ENCODE data around the gene PLIN5.

The PLIN5 gene, protein sequence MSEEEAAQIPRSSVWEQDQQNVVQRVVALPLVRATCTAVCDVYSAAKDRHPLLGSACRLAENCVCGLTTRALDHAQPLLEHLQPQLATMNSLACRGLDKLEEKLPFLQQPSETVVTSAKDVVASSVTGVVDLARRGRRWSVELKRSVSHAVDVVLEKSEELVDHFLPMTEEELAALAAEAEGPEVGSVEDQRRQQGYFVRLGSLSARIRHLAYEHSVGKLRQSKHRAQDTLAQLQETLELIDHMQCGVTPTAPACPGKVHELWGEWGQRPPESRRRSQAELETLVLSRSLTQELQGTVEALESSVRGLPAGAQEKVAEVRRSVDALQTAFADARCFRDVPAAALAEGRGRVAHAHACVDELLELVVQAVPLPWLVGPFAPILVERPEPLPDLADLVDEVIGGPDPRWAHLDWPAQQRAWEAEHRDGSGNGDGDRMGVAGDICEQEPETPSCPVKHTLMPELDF

DNA sequence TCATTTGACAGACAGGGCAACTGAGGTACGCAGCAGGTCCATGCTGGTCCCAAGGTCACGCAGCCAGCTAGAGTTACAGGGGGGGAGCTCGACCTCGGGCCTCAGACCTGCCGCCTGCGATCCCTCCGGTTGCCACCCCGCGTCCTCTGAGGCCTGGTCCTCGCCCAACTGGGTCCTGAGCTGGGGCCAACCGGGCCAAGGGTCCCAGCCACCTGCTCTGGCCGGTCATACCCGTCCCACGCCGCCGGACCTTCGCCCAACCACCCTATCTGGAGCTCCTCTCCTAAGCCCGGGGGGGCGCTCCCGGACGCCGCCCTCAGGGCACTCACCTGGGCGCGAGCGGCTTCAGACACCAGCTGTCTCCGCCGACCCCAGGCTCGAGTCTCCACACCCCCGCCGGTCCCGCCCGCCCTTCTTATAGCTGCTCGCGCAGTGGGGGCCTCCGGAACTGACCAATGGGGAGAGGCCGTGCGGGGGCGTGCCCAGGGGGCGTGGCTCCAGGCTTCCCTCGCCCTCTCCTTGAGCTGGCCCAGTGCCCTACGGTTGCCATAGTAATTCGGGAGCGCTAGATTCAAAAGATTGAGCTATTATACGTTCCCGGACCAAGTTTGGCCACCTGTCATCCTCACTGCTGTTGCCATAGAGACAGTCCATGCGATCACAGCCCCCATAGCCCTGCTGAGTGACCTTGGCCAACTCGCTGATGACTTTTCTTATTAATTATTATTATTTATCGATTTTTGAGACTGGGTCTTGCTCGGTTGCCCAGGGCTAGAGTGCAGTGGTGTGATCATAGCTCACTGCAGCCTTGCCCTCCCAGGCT lies at the start of gene PLIN5:
Gene PLIN5, minus strand, starts transcription at position 389 of the 823 bp plus-strand sequence. CDS start 1,150 bp downstream, outside the sequence.
- no peak for DNase-seq (ENCODE audit: low read depth in 3 of 3)

DNA sequence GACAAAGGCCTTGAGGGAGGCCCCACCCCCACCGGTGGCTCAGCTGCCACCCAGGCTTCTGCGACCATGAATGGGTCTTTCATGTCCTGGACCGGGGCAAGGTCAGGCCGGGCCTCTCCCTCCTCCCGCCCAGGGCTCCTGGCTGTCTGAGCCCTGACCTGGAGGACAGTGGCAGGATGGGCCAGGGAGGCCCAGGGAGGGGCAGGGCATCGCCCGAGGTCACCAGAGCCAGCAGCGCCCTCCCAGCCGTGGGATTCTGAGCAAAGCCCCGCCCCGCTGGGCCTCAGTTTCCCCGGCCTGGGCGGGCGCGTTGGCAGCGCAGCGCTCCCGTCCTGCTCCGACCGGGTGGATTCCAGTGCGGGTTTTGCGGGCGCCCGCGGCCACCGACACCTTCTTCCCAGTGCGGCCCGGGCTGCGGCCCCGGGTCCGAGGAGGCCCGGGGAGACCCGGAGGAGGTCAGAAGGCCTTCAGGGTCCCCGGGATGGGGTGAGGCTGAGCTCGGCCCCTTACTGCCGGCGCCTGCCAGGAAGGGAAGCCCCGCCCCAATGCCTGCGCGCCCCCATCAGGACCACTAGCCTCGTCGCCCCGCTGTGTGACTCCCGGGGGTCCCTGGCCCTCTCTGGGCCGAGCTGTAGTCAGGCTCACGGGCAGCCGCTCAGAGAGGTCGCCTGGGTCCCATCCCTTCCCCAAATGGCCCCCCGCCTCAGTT lies 49.1 kb upstream of the PLIN5 start:
- DNase-seq (ENCODE audit: low read depth in 3 of 3), result peak in 1 of 3 experiments; percentile 11

DNA sequence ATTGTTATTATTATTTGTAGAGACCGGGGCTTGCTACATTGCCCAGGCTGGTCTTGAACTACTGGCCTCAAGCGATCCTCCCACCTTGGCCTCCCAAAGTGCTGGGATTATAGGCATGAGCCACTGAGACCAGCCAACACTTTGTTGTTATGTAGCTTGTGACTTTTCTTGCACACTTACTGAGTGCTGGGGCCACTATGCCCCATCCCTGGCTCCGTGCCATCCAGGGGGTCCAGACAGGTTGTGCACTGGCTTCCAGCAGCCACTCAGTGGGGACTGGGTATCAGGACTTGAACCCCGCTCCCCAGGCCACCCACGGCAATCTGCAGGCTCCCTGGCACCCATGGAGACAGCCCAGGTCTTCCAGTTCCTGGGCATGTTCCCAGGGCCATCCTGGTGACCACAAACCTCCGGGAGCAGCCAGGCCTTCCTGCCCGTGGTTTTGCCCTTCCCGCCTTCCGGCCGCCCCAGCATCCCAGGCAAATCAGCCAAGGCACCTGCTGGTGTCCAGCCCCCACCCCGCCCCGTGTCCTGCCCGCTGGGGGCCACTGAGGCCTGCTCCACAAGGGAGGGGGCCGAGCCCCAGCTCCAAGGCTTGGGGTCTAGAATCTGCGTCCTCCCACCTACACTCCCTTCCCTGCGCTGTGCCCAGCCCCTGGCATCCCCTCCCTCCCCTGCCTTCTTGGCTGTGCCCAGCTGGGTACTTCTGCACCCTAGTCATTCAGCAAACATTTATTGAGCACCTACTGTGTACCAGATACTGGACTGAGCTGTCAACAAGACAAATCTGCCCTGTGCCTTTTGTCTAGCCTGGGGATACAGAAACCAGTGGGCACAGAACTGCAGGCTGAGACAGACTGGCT lies 48.2 kb upstream of the PLIN5 start:
- DNase-seq (ENCODE audit: low read depth in 3 of 3), result no peak

DNA sequence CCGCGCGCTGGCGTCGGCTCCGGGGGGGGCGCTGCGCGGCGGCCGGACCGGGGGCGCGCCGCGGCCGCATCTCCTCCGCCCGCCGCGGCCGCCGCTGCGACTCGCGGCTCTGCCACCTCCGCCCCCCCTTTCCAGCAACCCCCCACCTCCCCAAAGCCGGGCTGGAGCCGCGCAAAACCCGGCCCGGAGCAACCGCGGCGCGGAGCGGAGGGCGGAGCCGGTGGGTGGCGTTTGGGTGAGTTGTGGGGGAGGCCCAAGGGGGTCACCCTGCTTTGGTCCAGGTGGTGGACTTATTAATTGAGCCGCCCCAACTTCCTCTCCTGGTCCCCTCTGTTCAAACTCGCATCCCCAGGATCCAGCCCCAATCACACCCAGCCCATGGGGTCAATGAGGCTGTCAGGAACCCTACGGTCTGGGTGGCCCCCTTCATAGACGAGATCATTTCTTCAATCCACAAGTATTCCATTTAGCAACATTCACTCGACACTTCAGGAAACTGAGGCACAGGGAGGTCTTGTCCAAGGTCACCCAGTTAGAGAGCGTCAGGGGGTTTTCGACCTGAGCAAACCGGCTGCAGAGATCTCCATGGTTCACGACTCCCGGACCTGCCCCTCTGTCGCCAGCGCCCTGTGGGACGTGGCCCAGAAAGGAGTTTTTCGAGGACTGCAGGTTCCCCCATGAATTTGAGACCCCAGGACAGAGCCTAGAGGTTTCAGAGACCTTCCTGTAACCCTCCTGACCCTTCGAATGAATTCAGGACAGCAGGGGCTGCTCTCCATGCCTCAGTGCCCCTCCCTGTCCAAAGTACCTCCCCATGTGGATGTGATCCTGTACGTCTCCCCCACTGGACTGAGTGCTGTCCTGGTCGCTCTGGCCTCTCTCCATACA lies 46.9 kb upstream of the PLIN5 start:
- no peak for DNase-seq (ENCODE audit: low read depth in 3 of 3)

DNA sequence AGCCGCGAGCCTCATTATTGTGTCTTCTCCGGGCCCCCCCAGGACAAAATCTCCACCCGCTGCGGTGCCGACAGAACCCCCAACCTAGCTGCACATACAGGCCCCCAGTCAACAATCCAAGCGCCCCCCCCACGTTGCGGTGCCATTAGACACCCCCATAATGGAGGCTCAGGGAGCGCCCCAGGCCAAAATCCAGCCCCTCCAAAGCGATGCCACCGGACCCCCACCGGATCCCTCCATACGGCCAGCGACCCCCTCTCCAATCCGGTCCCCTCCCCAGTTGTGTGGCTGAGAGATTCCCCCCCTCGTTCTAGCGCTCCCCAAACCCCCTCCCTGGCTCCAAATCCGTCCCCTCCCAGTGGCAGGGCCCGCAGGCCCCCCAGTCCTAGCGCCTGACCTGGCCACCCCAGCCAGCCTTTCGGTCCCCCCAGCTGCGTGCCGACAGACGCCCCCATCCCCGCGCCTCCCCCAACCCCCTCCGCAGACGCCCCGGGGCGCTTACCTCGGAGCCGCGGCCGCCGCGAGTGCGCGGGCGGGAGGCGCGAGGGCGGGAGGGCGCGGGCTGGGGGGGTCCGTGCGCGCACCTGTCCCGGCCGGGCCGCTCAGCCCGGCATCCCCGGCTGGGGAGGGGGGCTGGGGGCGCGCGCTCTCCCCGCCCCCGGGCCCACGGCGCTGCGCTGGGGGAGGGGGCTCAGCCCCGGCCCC lies 46.1 kb upstream of the PLIN5 start:
- no peak for DNase-seq (ENCODE audit: low read depth in 3 of 3)

DNA sequence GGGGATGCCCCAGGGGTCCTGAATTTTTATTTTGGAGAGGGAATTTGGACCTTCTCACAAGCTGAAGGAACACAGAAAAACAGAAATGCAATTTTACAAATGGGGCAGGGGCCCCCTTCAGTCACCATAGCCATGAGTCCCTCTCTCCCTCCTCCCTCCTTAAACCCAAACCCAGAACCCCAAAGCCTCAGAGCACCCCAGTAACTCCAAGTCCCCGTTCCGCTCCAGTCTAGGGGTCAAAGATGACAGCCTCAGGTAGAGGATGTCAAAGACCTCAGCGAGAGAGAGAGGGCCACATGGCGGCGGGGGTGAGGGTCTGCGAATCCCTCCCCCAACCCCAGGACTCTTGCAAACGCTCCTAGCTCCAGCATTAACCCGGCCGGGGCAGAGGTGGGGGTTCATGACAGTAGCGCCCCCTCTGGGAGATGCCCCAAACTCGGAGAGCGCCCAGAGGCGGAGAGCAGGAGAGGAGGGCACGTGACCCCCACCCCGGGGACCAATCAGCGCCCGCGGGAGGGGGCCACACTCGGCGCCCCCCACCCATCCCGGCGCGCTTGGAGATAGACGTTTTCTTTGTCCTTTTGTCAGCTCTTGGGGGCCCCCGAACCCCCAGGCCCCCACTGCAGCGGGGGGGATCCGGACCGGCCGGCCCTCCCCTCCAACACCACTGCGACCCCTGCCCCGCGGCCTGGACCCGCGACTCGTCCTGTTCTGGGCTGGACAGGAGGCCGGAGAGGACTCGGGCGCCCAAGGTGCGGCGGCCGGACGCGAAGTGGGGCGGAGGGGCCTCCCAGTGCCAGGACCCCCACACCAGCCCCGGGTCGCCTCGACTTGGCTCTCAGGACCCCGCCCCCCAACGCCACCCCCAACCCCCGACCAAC lies 45.2 kb upstream of the PLIN5 start:
- DNase-seq (ENCODE audit: low read depth in 3 of 3), result no peak

DNA sequence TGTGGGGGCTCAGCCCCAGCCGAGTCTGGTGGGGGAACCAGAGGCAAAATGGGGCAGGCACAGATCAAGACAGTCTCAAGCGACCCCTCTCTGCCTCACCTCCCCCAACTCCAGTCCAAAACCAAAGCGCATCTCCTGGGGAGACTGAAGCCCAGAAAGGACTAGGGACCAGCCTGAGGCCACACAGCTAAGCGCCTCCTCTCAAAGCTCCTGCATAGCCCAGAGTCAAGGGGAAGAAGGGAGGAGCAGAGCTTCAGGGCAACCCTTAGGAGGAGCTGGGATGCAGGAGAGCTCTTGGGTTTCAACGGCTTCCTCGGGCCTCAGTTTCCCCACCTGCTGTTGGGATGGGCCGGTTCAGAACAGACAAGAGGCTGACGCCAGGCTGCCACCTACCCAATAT lies 44.4 kb upstream of the PLIN5 start:
- no peak for DNase-seq (ENCODE audit: low read depth in 3 of 3)

DNA sequence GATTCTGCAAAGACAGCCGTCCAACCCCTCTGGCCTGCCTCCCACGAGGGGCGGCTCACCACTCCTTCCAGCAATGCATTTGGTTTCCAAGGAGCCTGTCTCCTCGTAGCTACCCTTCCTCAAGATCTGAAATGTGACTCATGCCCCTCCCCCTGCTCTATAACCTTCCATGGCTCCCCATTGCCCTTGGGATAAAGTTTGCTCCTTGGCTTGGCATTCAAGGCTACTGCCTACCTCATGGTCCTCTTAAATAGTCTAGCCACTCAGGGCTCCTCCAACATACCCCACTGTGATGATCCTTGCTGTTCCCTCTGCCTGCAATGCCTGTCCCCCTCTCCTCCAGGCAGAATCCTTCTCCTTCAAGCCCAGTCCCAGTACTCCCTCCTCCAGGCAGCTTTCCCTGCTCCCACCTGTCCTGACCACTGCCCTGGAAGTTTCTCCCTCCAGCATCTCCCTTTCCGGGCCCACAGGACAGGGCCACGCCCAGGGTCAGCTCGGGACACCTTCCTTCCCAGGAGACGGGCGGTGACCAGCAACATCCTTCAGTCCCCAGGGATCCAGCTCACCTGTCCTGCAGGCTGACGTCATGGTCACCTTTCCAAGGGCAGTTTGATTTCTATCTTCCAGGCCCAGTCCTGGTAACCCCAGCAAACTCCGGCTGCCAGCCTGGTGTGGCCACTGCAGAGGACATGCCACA lies 43.7 kb upstream of the PLIN5 start:
- no peak for DNase-seq (ENCODE audit: low read depth in 3 of 3)

DNA sequence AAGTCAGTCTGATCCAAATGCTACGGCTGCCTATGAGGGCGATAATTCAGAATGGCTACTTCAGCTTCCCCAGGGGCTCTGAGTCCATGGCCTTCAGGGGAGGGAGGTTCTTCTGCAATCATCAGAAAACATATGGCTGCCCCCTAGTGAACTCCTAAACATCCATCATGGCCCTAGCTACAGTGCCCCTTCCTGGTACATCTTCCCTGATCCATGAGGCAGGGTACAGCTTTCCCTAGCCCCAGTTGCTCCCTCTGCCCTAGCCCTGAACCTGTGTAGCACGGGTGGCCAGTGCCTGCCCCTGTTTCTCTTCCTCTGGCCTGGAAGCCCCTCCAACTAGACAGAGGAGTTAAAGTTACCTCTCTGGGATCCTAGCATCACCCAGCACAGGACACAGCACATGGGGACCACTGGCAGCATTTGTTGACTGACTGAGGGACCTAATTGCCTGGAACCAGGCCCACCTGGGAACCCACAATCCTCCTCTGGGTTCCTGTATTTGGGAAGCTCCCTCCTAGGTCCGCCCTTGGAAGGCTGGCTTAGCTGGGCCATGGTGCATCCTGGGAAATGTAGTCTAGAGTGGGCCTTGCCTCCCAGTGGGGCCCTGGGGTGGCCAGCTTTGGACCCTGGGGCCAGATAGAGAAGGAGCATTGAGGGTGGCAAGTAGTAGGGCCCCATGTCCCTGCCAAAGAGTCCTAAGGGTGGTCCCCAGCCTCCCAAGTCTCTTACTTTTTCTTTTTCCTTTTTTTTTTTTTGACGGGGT lies 42.2 kb upstream of the PLIN5 start:
- no peak for DNase-seq (ENCODE audit: low read depth in 3 of 3)

DNA sequence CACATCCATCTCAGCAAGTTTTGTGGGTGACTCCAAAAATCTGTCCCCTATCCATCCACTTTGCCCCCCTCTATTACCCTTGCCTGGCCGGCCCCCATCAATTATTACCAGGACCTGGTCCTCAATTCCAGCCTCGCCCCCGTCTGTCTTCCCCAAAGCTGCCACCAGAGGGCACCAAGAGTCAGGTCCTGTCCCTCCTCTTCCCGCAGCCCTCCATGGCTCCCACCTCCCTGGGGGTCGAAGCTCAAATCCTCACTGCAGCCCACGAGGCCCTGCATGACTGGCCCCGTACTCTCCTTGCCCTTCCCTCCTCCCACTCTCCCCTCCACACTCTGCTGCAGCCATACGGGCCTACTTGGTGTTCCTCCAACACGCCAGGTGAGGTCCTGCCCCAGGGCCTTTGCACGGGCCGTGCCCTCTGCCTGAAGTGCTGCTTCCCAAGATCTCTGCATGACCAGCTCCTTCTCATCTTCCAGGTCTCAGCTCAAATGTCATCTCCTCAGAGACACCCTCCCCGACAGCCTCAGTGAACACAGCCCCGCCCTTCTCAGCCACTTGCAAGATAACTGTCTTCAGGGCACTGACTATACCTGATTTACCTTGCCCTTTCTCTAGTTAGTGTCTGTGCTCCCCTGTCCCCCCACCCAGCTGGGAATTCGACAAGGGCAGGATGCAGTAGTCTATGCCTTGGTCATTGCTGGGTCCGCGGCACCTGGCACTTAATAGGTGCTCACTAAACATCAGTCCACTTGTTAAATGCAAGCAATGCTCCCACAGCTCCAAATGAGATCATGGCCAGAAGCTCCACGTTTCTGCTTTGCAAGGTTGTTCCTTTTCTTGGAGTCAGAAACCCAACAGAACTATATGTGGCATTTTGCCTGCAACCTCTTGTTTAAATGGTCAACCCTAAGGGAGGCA lies 41.3 kb upstream of the PLIN5 start:
- DNase-seq (ENCODE audit: low read depth in 3 of 3), result peak; percentile 44 to 52 (median 47)

DNA sequence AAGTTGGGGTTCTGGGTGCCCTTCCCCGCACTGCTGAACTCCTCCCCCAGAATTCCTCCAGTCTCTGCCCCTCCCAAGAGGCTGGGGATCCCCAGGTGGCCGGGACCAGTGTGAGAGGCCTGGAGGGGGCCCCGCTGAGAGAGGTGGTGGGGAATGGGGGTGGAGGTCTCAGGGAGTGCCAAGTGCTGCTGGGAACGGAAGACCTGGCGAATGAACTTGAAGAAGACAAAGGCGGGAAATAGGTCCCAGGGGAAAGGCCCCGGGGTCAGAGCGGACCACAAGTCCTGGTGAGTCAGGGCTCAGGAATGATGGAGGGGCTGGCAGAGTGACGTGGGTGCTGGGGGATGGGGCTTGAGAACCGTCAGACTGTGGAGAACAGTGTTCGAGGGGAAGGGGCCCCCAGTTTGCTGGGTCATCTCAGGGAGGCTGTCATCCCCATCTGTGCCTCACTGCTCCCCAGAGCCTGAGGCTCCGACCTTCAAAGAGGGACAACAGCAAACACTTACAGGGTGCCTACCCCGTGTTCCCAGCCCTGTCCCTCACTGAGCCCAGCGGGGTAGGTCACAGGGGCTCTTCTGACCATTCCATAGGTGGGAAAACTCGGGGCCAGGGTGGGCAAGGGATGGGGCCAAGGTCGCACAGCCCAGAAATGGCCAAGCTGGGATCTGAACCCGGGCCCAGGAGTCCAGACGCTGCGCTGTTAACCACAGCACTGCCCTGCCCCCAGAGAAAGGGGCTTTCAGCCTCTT lies 40.4 kb upstream of the PLIN5 start:
- no peak for DNase-seq (ENCODE audit: low read depth in 3 of 3)

DNA sequence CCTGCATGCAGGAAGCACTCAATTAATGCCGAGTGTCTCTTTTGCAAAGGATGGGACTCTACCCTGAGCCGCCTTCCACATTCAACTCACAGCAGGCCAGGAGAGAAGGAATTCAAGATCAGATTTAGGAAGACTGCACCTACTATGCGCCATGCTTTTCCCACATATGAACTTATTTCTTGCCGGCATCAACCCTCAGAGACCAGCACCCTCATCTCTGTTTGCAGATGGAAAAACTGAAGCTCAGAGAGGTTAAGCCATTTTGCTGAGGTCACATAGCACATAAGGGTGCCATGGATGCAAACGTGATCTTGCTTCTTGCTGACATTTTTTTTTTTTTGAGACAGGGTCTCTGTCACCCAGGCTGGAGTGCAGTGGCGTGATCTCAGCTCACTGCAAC lies 38.7 kb upstream of the PLIN5 start:
- DNase-seq (ENCODE audit: low read depth in 3 of 3), result no peak

DNA sequence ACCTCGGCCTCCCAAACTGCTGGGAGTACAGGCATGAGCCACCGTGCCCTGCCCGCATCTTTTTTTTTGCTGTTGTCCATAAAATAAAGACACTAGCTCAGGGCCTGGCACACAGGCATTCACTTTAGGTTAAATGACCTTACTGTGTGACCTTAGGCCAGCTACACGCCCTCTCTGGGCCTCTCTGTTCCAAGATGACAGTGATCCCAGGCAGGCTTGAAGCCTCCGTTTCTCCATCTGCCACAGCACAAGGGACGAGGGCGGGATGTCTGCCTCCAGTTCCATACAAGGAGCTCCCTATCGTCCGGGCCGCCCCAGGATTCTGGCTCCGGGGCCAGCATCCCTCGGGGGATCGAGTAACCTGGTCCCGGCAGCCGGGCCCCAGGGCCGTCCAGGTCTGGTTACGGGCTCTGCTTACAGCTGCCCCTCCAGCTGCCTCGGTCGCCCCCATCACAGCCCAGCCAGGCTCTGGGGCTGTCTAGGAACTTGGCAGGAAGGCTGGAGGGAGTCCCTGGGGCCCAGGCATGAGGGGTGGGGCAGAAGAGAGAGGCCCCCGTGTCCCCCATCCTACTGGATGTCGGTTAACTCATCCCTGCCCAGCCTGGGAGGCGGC lies 36.4 kb upstream of the PLIN5 start:
- no peak for DNase-seq (ENCODE audit: low read depth in 3 of 3)

DNA sequence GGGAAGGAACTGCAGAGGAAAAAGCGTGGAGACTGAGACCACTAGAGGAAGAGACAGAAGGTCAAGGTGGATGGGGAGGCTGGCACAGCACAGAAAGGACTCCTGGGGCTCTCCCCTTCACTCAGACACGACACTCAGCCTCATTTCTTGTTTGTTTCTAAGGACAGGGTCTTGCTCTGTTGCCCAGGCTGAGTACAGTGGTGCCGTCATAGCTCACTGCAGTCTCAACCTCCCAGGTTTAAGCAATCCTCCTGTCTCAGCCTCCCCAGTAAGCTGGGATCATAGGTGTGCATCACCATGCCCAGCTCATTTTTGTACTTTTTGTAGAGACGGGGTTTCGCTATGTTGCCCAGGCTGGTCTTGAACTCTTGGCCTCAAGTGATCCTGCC lies 35.9 kb upstream of the PLIN5 start:
- DNase-seq (ENCODE audit: low read depth in 3 of 3), result no peak

DNA sequence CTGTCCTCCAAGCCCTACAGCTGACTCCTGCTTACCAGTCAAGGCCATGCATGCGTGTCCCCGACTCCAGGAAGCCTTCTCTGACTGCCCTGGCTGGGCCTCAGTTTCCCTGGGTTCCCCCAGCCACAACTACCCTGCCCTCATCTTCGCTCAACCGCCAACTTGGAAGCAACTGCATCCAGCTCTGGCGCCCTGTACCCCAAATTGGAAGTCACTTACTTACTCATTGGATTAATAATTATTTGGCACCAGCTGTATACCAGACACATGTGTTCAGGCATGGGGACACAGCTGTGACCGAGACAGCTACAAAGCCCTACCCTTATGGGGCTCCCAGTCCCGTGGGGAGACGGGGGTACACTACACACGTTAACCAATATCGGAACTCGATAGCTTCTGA lies 35.4 kb upstream of the PLIN5 start:
- no peak for DNase-seq (ENCODE audit: low read depth in 3 of 3)

Measured in stimulated activated CD4-positive, alpha-beta T cell treated with anti-CD3 and anti-CD28 coated beads, TNF-alpha, amount 100 ng/mL, for 4 hours (primary cell).